Measurements from ENCODE around the gene RHOG. TPM values are rescaled to one million over a fixed set of nuclear protein-coding genes. Genes with fewer than 3 reads are reported as not detected.
A peak's percentile ranks its signal among the peaks of the same experiment; 100 is the strongest.

The RHOG gene
- total RNA-seq, 2 experiments from 2014 or later, result 157 to 180 TPM

- no peaks in the 10 kb centered on the region for H3K9me3 Mint-ChIP-seq (ENCODE audit: low read depth)
- H3K36me3 Mint-ChIP-seq (ENCODE audit: low read depth), result peaks cover 82% of the 10 kb centered on the region
- POLR2A ChIA-PET, result interaction anchor here (0.9 kb wide), 1 partner anchor 11 kb away, joined by 4 read pairs; no protein-coding TSS in a partner anchor
- H3K27me3 Mint-ChIP-seq, result no peaks in the 10 kb centered on the region
- no peak for DNase-seq
- no peak for ATAC-seq
- intact Hi-C loops (cut with DNase I, micrococcal nuclease), result no loop called here
- peak overlapping the region; percentile 92 for H3K27ac Mint-ChIP-seq
- CTCF ChIA-PET, result interaction anchor here (0.6 to 4.5 kb wide), 7 partner anchors 10 to 237 kb away, joined by 3 to 34 read pairs (median 10); partner anchors contain the start of gene STIM1
- peaks cover 80% of the 10 kb centered on the region for H3K4me1 Mint-ChIP-seq
- H3K4me3 Mint-ChIP-seq, result peak overlapping the region; percentile 93
Measured at GRCh38 chr11:3835751-3836150, 5.0 kb downstream of the RHOG start.

DNA sequence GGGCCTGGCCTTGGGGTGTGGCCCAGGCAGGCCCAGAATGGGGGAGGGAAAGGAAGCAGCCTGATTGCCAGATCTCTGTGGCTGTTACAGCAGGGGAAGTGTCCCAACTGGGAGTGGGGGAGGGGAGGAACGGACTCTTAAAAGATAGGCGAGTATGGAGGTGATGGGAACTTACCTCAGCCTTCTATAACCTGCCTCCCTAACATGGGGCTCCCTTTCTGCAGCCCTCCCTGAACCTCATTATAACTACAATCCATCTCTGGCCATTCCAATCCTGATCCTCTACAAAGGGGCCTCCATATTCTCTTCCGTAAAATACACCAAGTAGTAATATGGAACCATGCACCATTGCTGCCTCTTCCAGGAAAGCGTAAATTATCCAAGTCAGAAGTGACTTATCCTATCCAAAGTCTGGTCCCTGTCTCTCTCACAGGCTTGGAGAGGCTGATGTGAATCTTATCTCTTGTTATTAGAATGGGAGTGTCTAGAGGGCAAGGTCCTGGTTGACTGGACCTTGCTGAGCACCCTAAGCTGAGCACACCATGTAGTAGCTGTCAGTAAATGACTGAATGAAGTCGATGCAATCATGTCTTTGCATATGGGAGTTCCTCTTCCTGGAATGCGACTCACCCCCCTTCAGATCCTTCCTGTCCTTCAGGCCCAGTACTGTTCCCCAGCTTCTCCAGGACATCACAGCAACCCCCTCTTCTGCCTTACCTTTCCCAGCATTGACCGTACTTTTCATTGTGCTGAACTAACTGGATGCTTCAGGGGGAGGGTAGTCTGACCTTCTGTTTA, 5.9 kb downstream of the RHOG start:
- peaks cover 86% of the 10 kb centered on the region for H3K36me3 Mint-ChIP-seq (ENCODE audit: low read depth)

DNA sequence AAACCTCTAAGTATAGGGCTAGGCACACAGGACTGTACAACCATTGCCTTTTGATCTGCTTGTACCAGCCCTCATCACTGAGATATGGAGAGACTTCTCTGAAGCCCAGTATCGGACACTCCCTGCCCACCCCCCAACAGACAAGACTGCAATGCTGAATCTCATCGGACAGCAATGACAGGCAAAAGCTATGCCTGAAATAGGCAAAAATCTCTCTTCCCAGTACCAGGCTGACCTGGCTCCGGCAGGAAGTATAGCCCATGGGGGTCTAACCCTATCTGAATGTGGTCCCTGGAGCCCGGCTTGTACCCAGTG, 6.5 kb downstream of the RHOG start:
- ChIA-PET CTCF (interaction anchor here (0.6 to 1.5 kb wide), 4 partner anchors 15 to 238 kb away, joined by 3 to 5 read pairs (median 4); no protein-coding TSS in a partner anchor), POLR2A (no interaction called here)
- peaks cover 86% of the 10 kb centered on the region for H3K36me3 Mint-ChIP-seq (ENCODE audit: low read depth)

More for the DNA sequence above, 5.9 kb downstream of the RHOG start:
- H3K9me3 Mint-ChIP-seq (ENCODE audit: low read depth), result no peaks in the 10 kb centered on the region
- intact Hi-C loops (cut with DNase I, micrococcal nuclease), result no loop called here
- peak overlapping the region; percentile 93 for H3K4me3 Mint-ChIP-seq
- H3K27me3 Mint-ChIP-seq, result no peaks in the 10 kb centered on the region
- ATAC-seq (no peak), DNase-seq (peak; percentile 32)
- CTCF ChIA-PET, result interaction anchor here (0.6 to 4.5 kb wide), 9 partner anchors 9 to 238 kb away, joined by 3 to 34 read pairs (median 7); partner anchors contain the start of gene STIM1
- POLR2A ChIA-PET, result interaction anchor here (0.9 kb wide), 1 partner anchor 10 kb away, joined by 4 read pairs; no protein-coding TSS in a partner anchor
- peak overlapping the region; percentile 92 for H3K27ac Mint-ChIP-seq
- peaks cover 87% of the 10 kb centered on the region for H3K4me1 Mint-ChIP-seq

DNA sequence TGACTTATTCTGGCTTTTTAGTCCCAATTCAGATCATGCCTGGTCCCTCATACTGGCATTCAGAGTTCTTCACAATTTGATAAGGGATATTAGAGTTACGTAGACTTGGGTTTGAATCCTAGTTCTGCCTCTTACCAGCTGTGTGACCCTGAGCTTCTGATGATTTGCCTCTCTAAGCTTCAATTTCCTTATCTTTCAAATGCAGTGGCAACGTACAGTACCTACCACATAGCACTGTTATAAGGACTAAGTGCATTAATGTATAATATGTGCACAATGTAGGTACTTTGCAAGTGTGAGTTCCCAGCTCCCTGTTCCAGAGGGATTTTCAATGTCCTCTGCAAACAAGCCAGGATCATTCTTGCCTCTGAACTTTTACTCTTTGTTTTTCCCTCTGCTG, 7.3 kb downstream of the RHOG start:
- peaks cover 82% of the 10 kb centered on the region for H3K4me1 Mint-ChIP-seq
- H3K27me3 Mint-ChIP-seq, result no peaks in the 10 kb centered on the region
- ChIA-PET POLR2A (no interaction called here), CTCF (interaction anchor here (0.6 to 2.7 kb wide), 6 partner anchors 8 to 239 kb away, joined by 4 to 10 read pairs (median 4); partner anchors contain the start of gene RHOG)
- peak overlapping the region; percentile 30 for H3K4me3 Mint-ChIP-seq
- H3K36me3 Mint-ChIP-seq (ENCODE audit: low read depth), result peaks cover 78% of the 10 kb centered on the region
- ATAC-seq, result no peak
- peak overlapping the region; percentile 92 for H3K27ac Mint-ChIP-seq
- no peak for DNase-seq
- H3K9me3 Mint-ChIP-seq (ENCODE audit: low read depth), result no peaks in the 10 kb centered on the region
- intact Hi-C loops (cut with DNase I, micrococcal nuclease), result no loop called here

More for the DNA sequence above, 6.5 kb downstream of the RHOG start:
- H3K27me3 Mint-ChIP-seq, result no peaks in the 10 kb centered on the region
- no peak for DNase-seq
- peak overlapping the region; percentile 93 for H3K4me3 Mint-ChIP-seq
- H3K27ac Mint-ChIP-seq, result peak overlapping the region; percentile 92
- H3K9me3 Mint-ChIP-seq (ENCODE audit: low read depth), result no peaks in the 10 kb centered on the region
- ATAC-seq, result no peak
- intact Hi-C loops (cut with DNase I, micrococcal nuclease), result no loop called here
- peaks cover 87% of the 10 kb centered on the region for H3K4me1 Mint-ChIP-seq

DNA sequence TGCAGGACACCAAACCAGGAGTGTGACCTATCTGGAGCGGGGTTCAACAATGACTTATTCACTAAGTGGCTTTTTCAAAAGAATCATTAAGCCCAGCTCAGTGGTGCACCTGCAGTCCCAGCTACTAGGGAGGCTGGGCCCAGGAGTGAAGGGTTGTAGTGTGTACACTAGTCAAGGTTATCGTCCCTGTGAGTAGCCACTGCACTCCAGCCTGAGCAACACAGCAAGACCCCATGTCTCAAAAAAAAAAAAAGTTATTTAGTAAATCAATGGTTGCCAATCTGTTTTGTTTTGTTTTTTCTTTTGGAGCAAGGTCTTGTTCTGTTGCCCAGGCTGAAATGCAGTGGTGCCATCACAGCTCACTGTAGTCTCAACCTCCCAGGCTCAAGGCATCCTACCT, 7.9 kb downstream of the RHOG start:
- POLR2A ChIA-PET, result no interaction called here

GRCh38 chr11:3831378-3832239, 9.2 kb downstream of the RHOG start:
- Mint-ChIP-seq H3K9me3 (ENCODE audit: low read depth) (no peaks in the 10 kb centered on the region), H3K4me3 (peak overlapping the region; percentile 13), H3K36me3 (ENCODE audit: low read depth) (peaks cover 80% of the 10 kb centered on the region), H3K27ac (peak overlapping the region; percentile 90), H3K4me1 (peaks cover 75% of the 10 kb centered on the region), H3K27me3 (no peaks in the 10 kb centered on the region)
- CTCF ChIA-PET, result interaction anchor here (0.7 to 3.1 kb wide), 8 partner anchors 10 to 241 kb away, joined by 3 to 15 read pairs (median 4); partner anchors contain the start of genes RHOG and STIM1
- DNase-seq (peak; percentile 50), ATAC-seq (peak; percentile 67)
- POLR2A ChIA-PET, result interaction anchor here (0.7 to 1.8 kb wide), 3 partner anchors 9 to 33 kb away, joined by 4 to 5 read pairs (median 4); partner anchors contain the start of gene RHOG
- intact Hi-C loops (cut with DNase I, micrococcal nuclease), result loop anchor here in 1 of 2 experiments (1.0 kb wide), 1 partner anchor 10 kb away; no protein-coding TSS in a partner anchor

More for the DNA sequence above, 7.9 kb downstream of the RHOG start:
- Mint-ChIP-seq H3K36me3 (ENCODE audit: low read depth) (peaks cover 78% of the 10 kb centered on the region), H3K9me3 (ENCODE audit: low read depth) (no peaks in the 10 kb centered on the region), H3K4me1 (peaks cover 79% of the 10 kb centered on the region), H3K27me3 (no peaks in the 10 kb centered on the region), H3K4me3 (peak overlapping the region; percentile 30), H3K27ac (peak overlapping the region; percentile 90)
- intact Hi-C loops (cut with DNase I, micrococcal nuclease), result no loop called here
- DNase-seq, result no peak
- ATAC-seq, result no peak
- CTCF ChIA-PET, result interaction anchor here (1.0 to 2.7 kb wide), 4 partner anchors 8 to 240 kb away, joined by 3 to 10 read pairs (median 5); partner anchors contain the start of gene RHOG

DNA sequence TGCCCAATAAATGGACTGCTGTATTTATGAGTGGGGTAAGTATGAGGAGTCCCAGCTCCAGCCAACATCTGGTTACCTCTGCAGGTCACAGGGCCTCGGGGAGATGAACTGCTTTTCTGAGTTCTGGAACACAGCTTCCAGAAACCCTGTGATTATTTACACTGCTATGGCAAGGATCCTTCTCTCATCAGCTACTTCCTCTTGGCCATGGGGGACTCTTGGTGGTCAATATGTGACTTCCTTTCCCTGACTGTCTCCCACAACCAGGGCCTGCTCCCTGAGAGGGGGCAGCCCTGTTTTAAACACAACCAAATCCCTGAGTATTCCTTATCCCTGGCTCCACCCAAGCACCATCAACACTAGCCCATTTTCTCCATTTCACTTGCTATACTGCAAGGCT, 10.0 kb downstream of the RHOG start:
- Mint-ChIP-seq H3K27ac (peak overlapping the region; percentile 90), H3K4me3 (no peak overlapping the region), H3K36me3 (ENCODE audit: low read depth) (peaks cover 82% of the 10 kb centered on the region), H3K4me1 (peaks cover 73% of the 10 kb centered on the region), H3K9me3 (ENCODE audit: low read depth) (no peaks in the 10 kb centered on the region), H3K27me3 (no peaks in the 10 kb centered on the region)
- ATAC-seq (no peak), DNase-seq (no peak)
- ChIA-PET CTCF (interaction anchor here (0.6 to 3.1 kb wide), 6 partner anchors 9 to 242 kb away, joined by 3 to 15 read pairs (median 4); no protein-coding TSS in a partner anchor), POLR2A (interaction anchor here (1.5 to 1.8 kb wide), 2 partner anchors 10 to 11 kb away, joined by 4 to 5 read pairs; partner anchors contain the start of gene RHOG)
- intact Hi-C loops (cut with DNase I, micrococcal nuclease), result loop anchor here in 1 of 2 experiments (1.0 kb wide), 1 partner anchor 11 kb away; no protein-coding TSS in a partner anchor

- intact Hi-C loops (cut with DNase I, micrococcal nuclease), result no loop called here
- ChIA-PET POLR2A (no interaction called here), CTCF (interaction anchor here (0.9 to 3.1 kb wide), 4 partner anchors 9 to 242 kb away, joined by 4 to 15 read pairs (median 6); no protein-coding TSS in a partner anchor)
- Mint-ChIP-seq H3K36me3 (ENCODE audit: low read depth) (peaks cover 80% of the 10 kb centered on the region), H3K4me1 (peaks cover 69% of the 10 kb centered on the region), H3K9me3 (ENCODE audit: low read depth) (no peaks in the 10 kb centered on the region), H3K27me3 (no peaks in the 10 kb centered on the region), H3K4me3 (no peak overlapping the region), H3K27ac (peak overlapping the region; percentile 79)
- DNase-seq (no peak), ATAC-seq (no peak)
Measured at GRCh38 chr11:3830088-3830487, 10.7 kb downstream of the RHOG start.

DNA sequence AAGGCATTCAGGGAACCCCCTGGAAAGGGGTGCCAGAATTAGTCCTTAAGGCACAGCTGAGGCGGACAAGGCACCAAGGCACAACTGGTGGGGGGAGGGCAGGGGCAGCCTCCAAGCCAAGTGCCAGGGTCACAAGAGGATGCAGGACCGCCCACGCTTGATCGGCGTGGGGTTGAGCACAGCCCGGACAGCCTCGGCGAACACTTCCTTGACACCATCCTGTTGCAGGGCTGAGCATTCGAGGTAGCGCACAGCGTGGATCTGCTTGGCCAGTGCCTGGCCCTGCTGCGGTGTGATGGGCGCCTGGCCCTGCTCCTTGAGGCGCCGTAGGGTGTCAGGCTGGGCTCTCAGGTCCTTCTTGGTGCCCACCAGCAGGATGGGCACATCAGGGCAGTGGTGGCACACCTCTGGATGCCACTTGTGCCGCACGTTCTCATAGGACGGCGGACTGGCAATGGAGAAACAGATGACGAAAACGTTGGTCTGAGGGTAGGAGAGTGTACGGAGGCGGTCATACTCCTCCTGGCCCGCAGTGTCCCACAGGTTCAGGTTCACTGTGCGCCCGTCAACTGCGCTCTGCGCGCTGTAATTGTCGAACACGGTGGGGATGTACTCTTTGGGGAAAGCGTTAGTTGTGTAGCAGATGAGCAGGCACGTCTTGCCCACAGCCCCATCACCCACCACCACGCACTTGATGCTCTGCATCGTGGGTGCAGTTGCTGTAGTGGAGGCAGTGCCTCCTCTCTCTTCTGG, 13.1 kb downstream of the RHOG start:
- intact Hi-C loops (cut with DNase I, micrococcal nuclease), result no loop called here
- H3K36me3 Mint-ChIP-seq (ENCODE audit: low read depth), result peaks cover 67% of the 10 kb centered on the region

DNA sequence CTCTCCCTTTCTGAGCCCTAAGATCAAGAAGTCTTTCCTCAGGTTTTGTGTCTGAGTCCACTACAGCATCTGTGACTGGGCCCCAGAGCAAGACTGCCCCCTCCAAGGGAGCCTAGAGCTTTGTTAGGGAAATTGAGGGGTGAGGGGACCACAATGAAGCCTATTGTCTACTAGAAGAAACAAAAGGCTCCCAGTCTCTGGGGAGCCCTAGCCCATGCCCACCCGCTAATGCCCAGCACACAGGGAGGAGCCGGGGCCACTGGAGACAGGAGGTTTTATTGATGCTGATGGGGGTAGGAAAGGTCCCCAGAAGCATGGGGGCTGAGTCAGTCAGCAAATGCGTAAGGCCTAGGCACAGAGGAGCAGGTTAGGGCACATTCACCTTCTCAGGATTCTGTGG, 14.0 kb downstream of the RHOG start:
- Mint-ChIP-seq H3K27me3 (no peaks in the 10 kb centered on the region), H3K36me3 (ENCODE audit: low read depth) (peaks cover 64% of the 10 kb centered on the region), H3K4me3 (no peak overlapping the region), H3K27ac (peak overlapping the region; percentile 69), H3K9me3 (ENCODE audit: low read depth) (no peaks in the 10 kb centered on the region), H3K4me1 (peaks cover 43% of the 10 kb centered on the region)
- ChIA-PET CTCF (interaction anchor here (0.5 to 2.6 kb wide), 6 partner anchors 9 to 238 kb away, joined by 3 to 10 read pairs (median 4); partner anchors contain the start of genes PGAP2 and RHOG), POLR2A (interaction anchor here (0.6 to 1.5 kb wide), 2 partner anchors 12 to 76 kb away, joined by 3 to 4 read pairs; no protein-coding TSS in a partner anchor)
- ATAC-seq (no peak), DNase-seq (no peak)
- intact Hi-C loops (cut with DNase I, micrococcal nuclease), result no loop called here

More for the DNA sequence above, 13.1 kb downstream of the RHOG start:
- peaks cover 52% of the 10 kb centered on the region for H3K4me1 Mint-ChIP-seq
- peak overlapping the region; percentile 63 for H3K27ac Mint-ChIP-seq
- no peaks in the 10 kb centered on the region for H3K9me3 Mint-ChIP-seq (ENCODE audit: low read depth)
- CTCF ChIA-PET, result interaction anchor here (0.7 to 1.3 kb wide), 4 partner anchors 13 to 237 kb away, joined by 3 to 4 read pairs (median 4); partner anchors contain the start of genes PGAP2 and RHOG
- no peak for ATAC-seq
- no peaks in the 10 kb centered on the region for H3K27me3 Mint-ChIP-seq
- POLR2A ChIA-PET, result interaction anchor here (0.6 kb wide), 1 partner anchor 77 kb away, joined by 4 read pairs; no protein-coding TSS in a partner anchor
- H3K4me3 Mint-ChIP-seq, result no peak overlapping the region
- no peak for DNase-seq

Data from activated CD4-positive, alpha-beta T cell treated with anti-CD3 and anti-CD28 coated beads for 36 hours (primary cell).